Endothelial cell of umbilical vein (primary cell): Measurements from ENCODE around the gene MGAM2. TPM values are rescaled to one million over a fixed set of nuclear protein-coding genes. Genes with fewer than 3 reads are reported as not detected.

Experiments used
- BruUV-seq: library from RNA; stranded (reverse); fragments of 400-500 nt; replicated peaks from 2 replicates; lab custom pipeline; 2021; lab: Mats Ljungman, UMichigan
- CTCF ChIA-PET: fragments of 300-600, 350-600 bp; sonication (Branson Sonifier 250); formaldehyde crosslinking; loops from one replicate; lab custom pipeline; 2021; ENCODE audit warnings: antibody characterized with exemption, inconsistent platforms; lab: Charles Lee
- POLR2A ChIA-PET: fragments of 300-600, 350-600 bp; sonication (Branson Sonifier 250); formaldehyde crosslinking; loops from one replicate; lab custom pipeline; 2021; ENCODE audit warnings: antibody characterized with exemption, inconsistent platforms; lab: Charles Lee
- DNase-seq: peaks from one replicate; pipeline ENCODE4 v3.0.0-alpha.2; 2011; ENCODE audit warnings: low read depth, low spot score
- FAIRE-seq: peaks from 2 replicates; lab custom pipeline; 2011; peaks lifted over from hg19 to GRCh38; lab: Jason Lieb, UNC
- H2AFZ ChIP-seq: 2 replicates; pipeline ENCODE4 v1.6.0; 2012; ENCODE audit warnings: low read depth, low read length, control low read depth, inconsistent platforms
- H3K27ac ChIP-seq: 2 replicates; pipeline ENCODE4 v1.5.1; 2011; ENCODE audit warnings: low read depth, mild to moderate bottlenecking, control low read depth, low read length, moderate library complexity; ENCODE audit not compliant: insufficient read depth
- H3K27me3 ChIP-seq, 2 experiments: 2 replicates each; pipeline versions ENCODE4 v1.6.0 to v1.6.1; 2011; ENCODE audit warnings: low read length in 2 of 2, mixed read lengths in 1 of 2; ENCODE audit not compliant: control insufficient read depth in 2 of 2, insufficient read depth in 2 of 2
- H3K36me3 ChIP-seq, 2 experiments: 2 replicates in 1 of 2; 3 replicates in 1 of 2; pipeline ENCODE4 v1.5.1; 2011; ENCODE audit warnings: low read length in 2 of 2, mild to moderate bottlenecking in 1 of 2, moderate library complexity in 1 of 2; ENCODE audit not compliant: control insufficient read depth in 2 of 2, insufficient read depth in 2 of 2; ENCODE audit errors: extremely low read depth in 1 of 2
- H3K4me1 ChIP-seq: 3 replicates; pipeline ENCODE4 v1.5.1; 2011; ENCODE audit warnings: mild to moderate bottlenecking, low read length; ENCODE audit not compliant: control insufficient read depth, insufficient read depth; ENCODE audit errors: extremely low read depth
- H3K4me2 ChIP-seq: 2 replicates; pipeline ENCODE4 v1.6.1; 2011; ENCODE audit warnings: low read length, control low read depth, mixed read lengths; ENCODE audit not compliant: insufficient read depth
- H3K4me3 ChIP-seq, 3 experiments: fragments of 200-600 bp in 1 of 3; sonication (generic), shearing (Covaris generic) in 1 of 3; replicated peaks in 1 of 3; 2 replicates each; pipeline ENCODE4 v1.5.1; 2011 to 2016; ENCODE audit warnings: control low read depth in 3 of 3, low read length in 3 of 3, mild to moderate bottlenecking in 2 of 3, inconsistent platforms in 1 of 3, low read depth in 1 of 3, moderate library complexity in 1 of 3; ENCODE audit not compliant: insufficient read depth in 1 of 3
- H3K79me2 ChIP-seq: 2 replicates; pipeline ENCODE4 v1.6.0; 2012; ENCODE audit warnings: low read length, inconsistent platforms; ENCODE audit not compliant: control insufficient read depth, insufficient read depth
- H3K9ac ChIP-seq: replicated peaks from 2 replicates; pipeline ENCODE3; 2011; ENCODE audit warnings: low read length, control low read depth; ENCODE audit not compliant: insufficient read depth; ENCODE audit errors: extremely low read depth
- H3K9me1 ChIP-seq: replicated peaks from 3 replicates; pipeline ENCODE4 v1.6.0; 2011; ENCODE audit warnings: mild to moderate bottlenecking, low read length; ENCODE audit not compliant: control insufficient read depth, insufficient read depth; ENCODE audit errors: extremely low read depth
- H3K9me3 ChIP-seq: replicated peaks from 2 replicates; pipeline ENCODE4 v1.5.1; 2012; ENCODE audit warnings: low read length, inconsistent platforms; ENCODE audit not compliant: control insufficient read depth, insufficient read depth
- H4K20me1 ChIP-seq: replicated peaks from 2 replicates; pipeline ENCODE3; 2011; ENCODE audit warnings: mild to moderate bottlenecking, low read length; ENCODE audit not compliant: control insufficient read depth, insufficient read depth; ENCODE audit errors: extremely low read depth
- EZH2 ChIP-seq: IDR thresholded peaks from 2 replicates; pipeline ENCODE4 v1.6.1; 2012; ENCODE audit warnings: borderline replicate concordance, low read depth, mild to moderate bottlenecking, moderate library complexity, low read length, inconsistent platforms; ENCODE audit not compliant: severe bottlenecking
- FOS ChIP-seq: IDR thresholded peaks from 2 replicates; pipeline ENCODE4 v1.6.1; 2011; ENCODE audit warnings: mild to moderate bottlenecking, low read length, moderate library complexity, borderline replicate concordance; ENCODE audit not compliant: insufficient read depth
- GATA2 ChIP-seq: IDR thresholded peaks from 2 replicates; pipeline ENCODE4 v1.7.0; 2011; ENCODE audit warnings: low read depth, mild to moderate bottlenecking, moderate library complexity, mixed read lengths, low read length; ENCODE audit not compliant: insufficient read length, insufficient read depth
- JUN ChIP-seq: IDR thresholded peaks from 2 replicates; pipeline ENCODE4 v1.6.1; 2011; ENCODE audit warnings: borderline replicate concordance, low read depth; ENCODE audit not compliant: insufficient read length, insufficient read depth
- MYC ChIP-seq: IDR thresholded peaks from one replicate; pipeline ENCODE4 v1.6.1; 2011; ENCODE audit warnings: mild to moderate bottlenecking, low read depth, low read length
- POLR2A ChIP-seq: IDR thresholded peaks from 2 replicates; pipeline ENCODE4 v1.6.1; 2012; ENCODE audit warnings: low read depth, mild to moderate bottlenecking, control low read depth, low read length
- POLR2AphosphoS5 ChIP-seq: IDR thresholded peaks from 2 replicates; pipeline ENCODE4 v1.6.1; 2012; ENCODE audit warnings: low read depth, mild to moderate bottlenecking, control low read depth, low read length, moderate library complexity; ENCODE audit not compliant: insufficient read depth
- dilution Hi-C: fragments of 300-500 bp; cut with MboI; formaldehyde crosslinking; loops from one replicate; pipeline ENCODE4 v1.15.0; 2019; ENCODE audit warnings: low sequenced_read_pairs; ENCODE audit not compliant: extremely low pct_ligation_motif_present
- intact Hi-C: fragments of 100-400 bp; cut with micrococcal nuclease; formaldehyde crosslinking; loops from one replicate; pipeline ENCODE4 v1.10.0; 2022
- polyA plus RNA-seq, 4 experiments: library from polyadenylated mRNA; depleted of rRNA in 3 of 4; stranded (reverse) in 3 of 4; unstranded in 1 of 4; fragments of >200 nt; gene quantifications; 2 replicates each; pipeline versions ENCODE4 v1.2.1 to v1.2.3, GENCODE V29; 2011 to 2012; ENCODE audit warnings: missing spikeins in 1 of 4
- total RNA-seq: library from RNA; stranded (reverse); gene quantifications from 2 replicates; pipeline ENCODE4 v1.2.3, GENCODE V29; 2021
- TF ChIP-seq, protein P1 (sequence below): IDR thresholded peaks from 2 replicates; pipeline ENCODE4 v1.6.1; 2011; ENCODE audit not compliant: insufficient read depth, insufficient read length
- TF ChIP-seq, protein P2 (sequence below), 2 donors: IDR thresholded peaks; 1 replicate in 1 of 2; 2 replicates in 1 of 2; pipeline ENCODE4 v1.5.1; 2011; ENCODE audit warnings: low read length in 2 of 2, mild to moderate bottlenecking in 2 of 2, moderate library complexity in 2 of 2, control low read depth in 1 of 2, inconsistent platforms in 1 of 2, low read depth in 1 of 2; ENCODE audit not compliant: insufficient read depth in 1 of 2; ENCODE audit errors: extremely low read depth in 1 of 2

MGAM2 gene
- total and polyA plus RNA-seq, 2 donors (not counting 3 experiments of a cell fraction or from before 2014, with no cell fraction given), result not detected

DNA sequence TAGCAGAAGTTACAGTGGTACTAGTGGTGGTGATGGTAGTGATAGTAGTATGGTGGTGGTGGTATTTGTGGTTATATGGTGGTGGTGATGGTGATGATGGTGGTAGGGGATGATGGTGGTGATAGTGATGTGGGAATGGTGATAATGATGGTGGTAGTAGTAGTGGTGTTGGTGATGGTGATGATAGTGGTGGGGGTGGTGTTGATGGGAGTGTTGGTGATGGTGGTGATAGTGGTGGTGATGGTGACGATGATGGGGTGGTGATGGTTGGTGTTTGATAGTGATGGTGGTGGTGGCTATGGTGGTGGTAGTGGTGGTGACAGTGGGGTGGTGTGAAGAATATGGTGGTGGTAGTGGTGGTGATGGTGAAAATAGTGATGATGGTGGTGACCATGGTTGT lies 27.9 kb upstream of the MGAM2 start:
- DNase-seq, result no peak
- H3K36me3 ChIP-seq, result no peaks in the 10 kb centered on the region
- no peaks in the 10 kb centered on the region for H3K27me3 ChIP-seq
- H3K9ac ChIP-seq, result no peak overlapping the region
- no peak overlapping the region for H3K4me3 ChIP-seq
- no TSS peak for BruUV-seq
- no peaks in the 10 kb centered on the region for H4K20me1 ChIP-seq
- H3K79me2 ChIP-seq, result no peaks in the 10 kb centered on the region
- no peak for TF ChIP-seq MYC
- TF ChIP-seq POLR2A, result no peak
- H3K27ac ChIP-seq, result no peak overlapping the region
- H3K9me1 ChIP-seq, result no peaks in the 10 kb centered on the region
- FAIRE-seq, result no peak
- CTCF ChIA-PET, result no interaction called here
- H2AFZ ChIP-seq, result no peak overlapping the region
- intact Hi-C loops (no loop called here), dilution Hi-C loops (no loop called here)
- no peaks in the 10 kb centered on the region for H3K4me1 ChIP-seq
- H3K4me2 ChIP-seq, result no peak overlapping the region
- POLR2A ChIA-PET, result no interaction called here
- H3K9me3 ChIP-seq, result no peaks in the 10 kb centered on the region

DNA sequence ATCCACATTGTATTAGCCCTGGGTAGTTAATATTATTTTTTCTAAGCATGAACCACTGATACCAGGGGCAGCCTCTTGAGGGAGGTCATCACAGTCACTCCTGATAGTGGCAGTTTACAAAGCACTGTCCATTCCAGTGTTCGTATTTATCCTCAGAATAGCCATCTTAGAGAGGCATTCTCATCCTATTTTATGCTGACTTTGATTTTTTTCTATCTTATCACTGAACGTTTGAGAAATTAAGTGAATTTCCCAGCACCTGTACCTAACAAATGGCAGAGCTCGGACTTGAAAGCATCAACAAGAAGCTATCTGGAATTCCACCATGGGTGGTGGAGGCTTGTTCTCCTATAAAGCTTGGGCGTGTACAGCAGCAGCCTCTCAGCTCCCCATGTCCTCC lies 26.1 kb upstream of the MGAM2 start:
- POLR2A ChIA-PET, result no interaction called here
- dilution Hi-C loops, result no loop called here
- FAIRE-seq, result no peak

More for the DNA sequence above, 26.1 kb upstream of the MGAM2 start:
- Histone ChIP-seq H3K36me3 (no peaks in the 10 kb centered on the region), H3K9me1 (no peaks in the 10 kb centered on the region), H3K27ac (no peak overlapping the region), H3K27me3 (no peaks in the 10 kb centered on the region), H3K79me2 (no peaks in the 10 kb centered on the region), H4K20me1 (no peaks in the 10 kb centered on the region), H3K9me3 (no peaks in the 10 kb centered on the region), H3K4me1 (no peaks in the 10 kb centered on the region), H3K4me2 (no peak overlapping the region), H3K9ac (no peak overlapping the region), H3K4me3 (no peak overlapping the region), H2AFZ (no peak overlapping the region)
- intact Hi-C loops, result no loop called here
- no TSS peak for BruUV-seq
- TF ChIP-seq POLR2AphosphoS5, result no peak
- no peak for TF ChIP-seq POLR2A
- no peak for TF ChIP-seq EZH2
- TF ChIP-seq FOS, result no peak
- TF ChIP-seq, protein P1, sequence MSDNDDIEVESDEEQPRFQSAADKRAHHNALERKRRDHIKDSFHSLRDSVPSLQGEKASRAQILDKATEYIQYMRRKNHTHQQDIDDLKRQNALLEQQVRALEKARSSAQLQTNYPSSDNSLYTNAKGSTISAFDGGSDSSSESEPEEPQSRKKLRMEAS, result no peak
- no peak for TF ChIP-seq MYC
- TF ChIP-seq, protein P2, sequence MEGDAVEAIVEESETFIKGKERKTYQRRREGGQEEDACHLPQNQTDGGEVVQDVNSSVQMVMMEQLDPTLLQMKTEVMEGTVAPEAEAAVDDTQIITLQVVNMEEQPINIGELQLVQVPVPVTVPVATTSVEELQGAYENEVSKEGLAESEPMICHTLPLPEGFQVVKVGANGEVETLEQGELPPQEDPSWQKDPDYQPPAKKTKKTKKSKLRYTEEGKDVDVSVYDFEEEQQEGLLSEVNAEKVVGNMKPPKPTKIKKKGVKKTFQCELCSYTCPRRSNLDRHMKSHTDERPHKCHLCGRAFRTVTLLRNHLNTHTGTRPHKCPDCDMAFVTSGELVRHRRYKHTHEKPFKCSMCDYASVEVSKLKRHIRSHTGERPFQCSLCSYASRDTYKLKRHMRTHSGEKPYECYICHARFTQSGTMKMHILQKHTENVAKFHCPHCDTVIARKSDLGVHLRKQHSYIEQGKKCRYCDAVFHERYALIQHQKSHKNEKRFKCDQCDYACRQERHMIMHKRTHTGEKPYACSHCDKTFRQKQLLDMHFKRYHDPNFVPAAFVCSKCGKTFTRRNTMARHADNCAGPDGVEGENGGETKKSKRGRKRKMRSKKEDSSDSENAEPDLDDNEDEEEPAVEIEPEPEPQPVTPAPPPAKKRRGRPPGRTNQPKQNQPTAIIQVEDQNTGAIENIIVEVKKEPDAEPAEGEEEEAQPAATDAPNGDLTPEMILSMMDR (IDR thresholded peaks at IDR 0.05; ENCODE audit: extremely low read depth in 1 of 2, insufficient read depth in 1 of 2, low read depth in 1 of 2, low read length in 2 of 2), result no peak
- TF ChIP-seq JUN, result no peak
- no peak for TF ChIP-seq GATA2
- no peak for DNase-seq
- CTCF ChIA-PET, result no interaction called here
